IMR-90 (cell line): ENCODE measurements around the gene TGFBR2. TPM values are rescaled to one million over a fixed set of nuclear protein-coding genes. Genes with fewer than 3 reads are reported as not detected.

Experiments
- ATAC-seq: fragments of 200-7000 bp; cut with Tn5 transposase; 2 replicates; pipeline ENCODE4 v1.9.1; 2020; ENCODE audit warnings: low read depth, mild to moderate bottlenecking, moderate library complexity
- Bru-seq: library from RNA; stranded (reverse); fragments of 400-500 nt; gene quantifications from one replicate; lab custom pipeline; 2021; lab: Mats Ljungman, UMichigan
- BruChase-seq, 2 experiments: library from RNA; stranded (reverse); fragments of 400-500 nt; gene quantifications; one replicate each; lab custom pipeline; 2021; lab: Mats Ljungman, UMichigan
- BruUV-seq: library from RNA; stranded (reverse); fragments of 400-500 nt; replicated peaks from 2 replicates; lab custom pipeline; 2021; lab: Mats Ljungman, UMichigan
- CTCF ChIA-PET: fragments of 300-600 bp; formaldehyde crosslinking; extraction: SDS; loops from one replicate; lab custom pipeline; 2021; ENCODE audit warnings: antibody characterized with exemption; lab: Yijun Ruan, JAX
- POLR2A ChIA-PET: fragments of 300-600 bp; sonication (Branson Sonifier 250); formaldehyde crosslinking; loops from one replicate; lab custom pipeline; 2022; ENCODE audit warnings: antibody characterized with exemption; ENCODE audit not compliant: unreplicated experiment; lab: Charles Lee
- DNase-seq: peaks from one replicate; pipeline ENCODE4 v3.0.0; 2013
- H2AFZ ChIP-seq: replicated peaks from 2 replicates; pipeline ENCODE3; 2013; ENCODE audit warnings: low read length, mild to moderate bottlenecking; ENCODE audit not compliant: poor library complexity
- H2AK5ac ChIP-seq: 2 replicates; pipeline ENCODE4 v1.6.1; 2013; ENCODE audit warnings: low read depth, low read length, inconsistent platforms
- H2AK9ac ChIP-seq: replicated peaks from 2 replicates; pipeline ENCODE3; 2013; ENCODE audit warnings: mild to moderate bottlenecking, low read depth, low read length, moderate library complexity; ENCODE audit not compliant: poor library complexity
- H2BK120ac ChIP-seq: 2 replicates; pipeline ENCODE4 v1.6.1; 2013; ENCODE audit warnings: low read depth, low read length, inconsistent platforms
- H2BK15ac ChIP-seq: 3 replicates; pipeline ENCODE4 v1.6.1; 2013; ENCODE audit warnings: low read depth, low read length, inconsistent platforms
- H2BK20ac ChIP-seq: 2 replicates; pipeline ENCODE4 v1.6.1; 2013; ENCODE audit warnings: low read depth, mild to moderate bottlenecking, inconsistent platforms, low read length, moderate library complexity
- H2BK5ac ChIP-seq: 2 replicates; pipeline ENCODE4 v1.6.1; 2013; ENCODE audit warnings: mild to moderate bottlenecking, low read depth, low read length, inconsistent platforms; ENCODE audit not compliant: poor library complexity, severe bottlenecking
- H3K14ac ChIP-seq: replicated peaks from 2 replicates; pipeline ENCODE4 v1.6.1; 2013; ENCODE audit warnings: low read depth, low read length, inconsistent platforms
- H3K18ac ChIP-seq: 2 replicates; pipeline ENCODE4 v1.6.1; 2013; ENCODE audit warnings: low read depth, low read length, control low read depth
- H3K23ac ChIP-seq: 2 replicates; pipeline ENCODE4 v1.6.1; 2013; ENCODE audit warnings: low read depth, low read length, inconsistent platforms
- H3K27ac ChIP-seq: 2 replicates; pipeline ENCODE4 v1.5.1; 2013; ENCODE audit warnings: mild to moderate bottlenecking, control low read depth, low read length; ENCODE audit not compliant: insufficient read depth
- H3K27me3 ChIP-seq: 2 replicates; pipeline ENCODE4 v1.6.1; 2013; ENCODE audit warnings: low read length; ENCODE audit not compliant: control insufficient read depth, insufficient read depth
- H3K36me3 ChIP-seq: 2 replicates; pipeline ENCODE4 v1.6.1; 2013; ENCODE audit warnings: low read length, mixed read lengths; ENCODE audit not compliant: control insufficient read depth, insufficient read depth
- H3K4ac ChIP-seq: 2 replicates; pipeline ENCODE4 v1.6.1; 2013; ENCODE audit warnings: low read depth, low read length, inconsistent platforms
- H3K4me1 ChIP-seq: 2 replicates; pipeline ENCODE4 v1.6.1; 2013; ENCODE audit warnings: low read length, mixed read lengths; ENCODE audit not compliant: control insufficient read depth, insufficient read depth
- H3K4me2 ChIP-seq: 2 replicates; pipeline ENCODE4 v1.6.1; 2013; ENCODE audit warnings: low read depth, mild to moderate bottlenecking, control low read depth, low read length, moderate library complexity
- H3K4me3 ChIP-seq: 2 replicates; pipeline ENCODE4 v1.5.1; 2013; ENCODE audit warnings: low read depth, mild to moderate bottlenecking, control low read depth, low read length, moderate library complexity; ENCODE audit not compliant: insufficient read depth
- H3K56ac ChIP-seq: 2 replicates; pipeline ENCODE4 v1.6.1; 2013; ENCODE audit warnings: low read length, inconsistent platforms; ENCODE audit not compliant: insufficient read depth; ENCODE audit errors: extremely low read depth
- H3K79me1 ChIP-seq, 2 experiments: 2 replicates each; pipeline ENCODE4 v1.6.1; 2013; ENCODE audit warnings: low read length in 2 of 2, inconsistent platforms in 1 of 2, low read depth in 1 of 2
- H3K9ac ChIP-seq: 2 replicates; pipeline ENCODE4 v1.6.1; 2013; ENCODE audit warnings: low read depth, low read length, control low read depth
- H3K9me1 ChIP-seq: 2 replicates; pipeline ENCODE4 v1.6.1; 2013; ENCODE audit warnings: low read length, inconsistent platforms; ENCODE audit not compliant: insufficient read depth
- H3K9me3 ChIP-seq: 2 replicates; pipeline ENCODE4 v1.6.1; 2013; ENCODE audit warnings: low read length; ENCODE audit not compliant: control insufficient read depth, insufficient read depth
- H4K20me1 ChIP-seq: 2 replicates; pipeline ENCODE4 v1.6.1; 2013; ENCODE audit warnings: low read length, inconsistent platforms; ENCODE audit not compliant: insufficient read depth
- H4K5ac ChIP-seq: 2 replicates; pipeline ENCODE4 v1.6.1; 2013; ENCODE audit warnings: mild to moderate bottlenecking, low read depth, low read length, control low read depth
- H4K8ac ChIP-seq, 2 experiments: 2 replicates each; pipeline ENCODE4 v1.6.1; 2013; ENCODE audit warnings: low read depth in 2 of 2, low read length in 2 of 2, control low read depth in 1 of 2, inconsistent platforms in 1 of 2
- H4K91ac ChIP-seq: 2 replicates; pipeline ENCODE4 v1.6.1; 2013; ENCODE audit warnings: low read depth, low read length, inconsistent platforms; ENCODE audit not compliant: insufficient read depth
- BHLHE40 ChIP-seq: fragments of 150-350 bp; IDR thresholded peaks from 2 replicates; pipeline ENCODE4 v1.6.1; 2016; ENCODE audit warnings: mild to moderate bottlenecking, low read depth, low read length
- CEBPB ChIP-seq: IDR thresholded peaks from 2 replicates; pipeline ENCODE4 v1.6.1; 2012; ENCODE audit warnings: low read depth, low read length, improper control_type of control experiment
- CHD1 ChIP-seq: IDR thresholded peaks from 2 replicates; pipeline ENCODE4 v1.6.1; 2012; ENCODE audit warnings: low read depth, low read length, improper control_type of control experiment
- CTCF ChIP-seq: conservative IDR thresholded peaks from 2 replicates; pipeline ENCODE4 v1.5.1; 2012; ENCODE audit warnings: mild to moderate bottlenecking, low read depth, low read length, improper control_type of control experiment
- FOS ChIP-seq: fragments of 150-350 bp; IDR thresholded peaks from 2 replicates; pipeline ENCODE4 v1.6.1; 2016; ENCODE audit warnings: low read depth, low read length
- MAZ ChIP-seq: IDR thresholded peaks from 2 replicates; pipeline ENCODE4 v1.6.1; 2012; ENCODE audit warnings: low read depth, mild to moderate bottlenecking, low read length, improper control_type of control experiment, moderate library complexity, borderline replicate concordance
- MXI1 ChIP-seq: IDR thresholded peaks from 2 replicates; pipeline ENCODE4 v1.6.1; 2012; ENCODE audit warnings: low read depth, mild to moderate bottlenecking, low read length, moderate library complexity, borderline replicate concordance
- POLR2A ChIP-seq: IDR thresholded peaks from 2 replicates; pipeline ENCODE4 v1.6.1; 2012; ENCODE audit warnings: mild to moderate bottlenecking, low read depth, low read length
- RAD21 ChIP-seq: IDR thresholded peaks from 2 replicates; pipeline ENCODE4 v1.6.1; 2012; ENCODE audit warnings: low read length, improper control_type of control experiment
- RCOR1 ChIP-seq: IDR thresholded peaks from 2 replicates; pipeline ENCODE4 v1.6.1; 2012; ENCODE audit warnings: mild to moderate bottlenecking, low read length, improper control_type of control experiment; ENCODE audit not compliant: insufficient replicate concordance
- SMC3 ChIP-seq: fragments of 150-350 bp; IDR thresholded peaks from 2 replicates; pipeline ENCODE4 v1.6.1; 2016; ENCODE audit warnings: low read depth, mild to moderate bottlenecking, antibody characterized with exemption, low read length, moderate library complexity
- WGBS, 2 experiments: methylation state at CpG; one replicate each; pipeline versions ENCODE4 v1.1.5 to v1.1.7; 2013; ENCODE audit warnings: missing lambda C conversion rate in 2 of 2; ENCODE audit not compliant: insufficient read length in 1 of 2; ENCODE audit errors: extremely low coverage in 2 of 2; 5-methylcytosine and 5-hydroxymethylcytosine counted together
- dilution Hi-C: fragments of 300-500 bp; cut with HindIII; formaldehyde crosslinking; loops from one replicate; pipeline ENCODE4 v1.14.3; 2018; ENCODE audit warnings: low sequenced_read_pairs; ENCODE audit not compliant: unreplicated experiment
- in situ Hi-C: fragments of 300-500 bp; cut with MboI; formaldehyde crosslinking; loops from 3 replicates; pipeline ENCODE4 v1.14.3; 2019; ENCODE audit warnings: low sequenced_read_pairs, inconsistent platforms, mixed read lengths
- intact Hi-C: fragments of 100-400 bp; cut with micrococcal nuclease; formaldehyde crosslinking; loops from 2 replicates; pipeline ENCODE4 v1.10.0; 2022
- long read RNA-seq: library from polyadenylated mRNA; unstranded; transcript quantifications from one replicate; pipeline ENCODE4 v2.0.0, GENCODE V29; 2021; ENCODE audit not compliant: unreplicated experiment
- polyA plus RNA-seq, 3 experiments: library from polyadenylated mRNA; depleted of rRNA; stranded (reverse); fragments of >200 nt; gene quantifications; 2 replicates each; pipeline ENCODE4 v1.2.3, GENCODE V29; 2012; ENCODE audit warnings: low replicate concordance in 1 of 3
- total RNA-seq: library from RNA; depleted of rRNA; stranded (reverse); fragments of >200 nt; gene quantifications from 2 replicates; pipeline ENCODE4 v1.2.3, GENCODE V29; 2012; rRNA removed
- TF ChIP-seq, protein P1 (sequence below): fragments of 150-350 bp; IDR thresholded peaks from 2 replicates; pipeline ENCODE4 v1.6.1; 2017; ENCODE audit warnings: mild to moderate bottlenecking, antibody characterized with exemption, low read length, low read depth

The TGFBR2 gene
- total RNA-seq (87.5 and 89.7 TPM in 2 replicates), polyA plus RNA-seq (2012; rRNA removed) (58.1 and 63.7 TPM in 2 replicates), Bru-seq, nascent RNA (percentile 95 among the genes with signal in this experiment), BruChase-seq, experiment 1, labeled RNA remaining after a 6-hour chase (percentile 88 among the genes with signal in this experiment), BruChase-seq, experiment 2, labeled RNA remaining after a 2-hour chase (percentile 83 among the genes with signal in this experiment)
- 34.9 and 52.0 TPM in 2 replicates for polyA plus RNA-seq (2012; cell fraction: cytosol; rRNA removed)
- 17.3 and 35.9 TPM in 2 replicates for polyA plus RNA-seq (2012; cell fraction: nucleus; rRNA removed; ENCODE audit: low replicate concordance)
- long read RNA-seq, full-length matches to known transcripts, result 15 of 89 reads
- long read RNA-seq, partial matches to known transcripts, result 72 of 89 reads
- long read RNA-seq, other reads (novel, unspliced or antisense), result 2 of 89 reads

GRCh38 chr3:30606301-30607031, at the start of gene TGFBR2:
TSS of gene TGFBR2 (plus strand) at chr3:30606601. CDS start at chr3:30606884, 283 bp downstream.
- no peaks in the 10 kb centered on the region for H3K9me3 ChIP-seq
- peak within 1 kb of the TSS; percentile 97 for H3K23ac ChIP-seq
- H3K36me3 ChIP-seq, result no peaks in the 10 kb centered on the region
- H2BK20ac ChIP-seq, result peak within 1 kb of the TSS; percentile 29
- H2AK5ac ChIP-seq, result peak within 1 kb of the TSS; percentile 90
- H3K79me1 ChIP-seq, result peaks cover 3 to 31% of the 10 kb centered on the region in 2 experiments; a peak in 3 of 4 replicates
- H3K56ac ChIP-seq, result peak within 1 kb of the TSS; percentile 79
- ChIA-PET POLR2A (interaction anchor here (0.6 to 0.8 kb wide), 3 partner anchors 82 to 408 kb away, joined by 3 to 4 read pairs (median 3); no protein-coding TSS in a partner anchor), CTCF (interaction anchor here (0.7 to 1.1 kb wide), 4 partner anchors 64 to 104 kb away, joined by 3 to 7 read pairs (median 3); no protein-coding TSS in a partner anchor)
- H4K8ac ChIP-seq, result peak within 1 kb of the TSS; percentile 79 to 84
- peak within 1 kb of the TSS; percentile 89 for H3K4ac ChIP-seq
- DNase-seq (peak; percentile 99), ATAC-seq (peak; percentile 95)
- H3K4me3 ChIP-seq, result peak within 1 kb of the TSS; percentile 84
- H4K20me1 ChIP-seq, result peaks cover 9% of the 10 kb centered on the region; the same call in 1 of the 2 replicates
- peak within 1 kb of the TSS; percentile 84; the same call in 2 of the 3 replicates for H2BK15ac ChIP-seq
- H3K9ac ChIP-seq, result peak within 1 kb of the TSS; percentile 93
- peak within 1 kb of the TSS; percentile 96 for H2AFZ ChIP-seq
- H3K18ac ChIP-seq, result peak within 1 kb of the TSS; percentile 85
- in situ Hi-C loops, result no loop called here
- H3K27ac ChIP-seq, result peak within 1 kb of the TSS; percentile 96
- no TSS peak for BruUV-seq
- H2BK120ac ChIP-seq, result peak within 1 kb of the TSS; percentile 95
- peak within 1 kb of the TSS; percentile 89 for H3K14ac ChIP-seq
- WGBS, 2 experiments, result 1% methylated on average over 23 of the region's 71 CpGs; no CpG with 5 or more reads in 1 of the 2 experiments
- H3K4me1 ChIP-seq, result peaks cover 6% of the 10 kb centered on the region
- peak within 1 kb of the TSS; percentile 96 for H2AK9ac ChIP-seq
- peak within 1 kb of the TSS; percentile 53 for H4K5ac ChIP-seq
- peak within 1 kb of the TSS; percentile 90 for H4K91ac ChIP-seq
- dilution Hi-C loops, result no loop called here
- peak within 1 kb of the TSS; percentile 87 for H2BK5ac ChIP-seq
- peak within 1 kb of the TSS; percentile 92 for H3K4me2 ChIP-seq
- peaks cover 5% of the 10 kb centered on the region for H3K9me1 ChIP-seq
- intact Hi-C loops, result loop anchor here (1.0 to 5.0 kb wide), 10 partner anchors 52 to 564 kb away; no protein-coding TSS in a partner anchor
- H3K27me3 ChIP-seq, result no peaks in the 10 kb centered on the region
- peak; percentile 97 for TF ChIP-seq MAZ
- TF ChIP-seq RAD21, result peak; percentile 50
- peak; percentile 79 for TF ChIP-seq FOS
- TF ChIP-seq MXI1, result peak; percentile 73
- TF ChIP-seq CHD1, result no peak
- peak; percentile 39 for TF ChIP-seq CTCF
- TF ChIP-seq BHLHE40, result peak; percentile 94
- TF ChIP-seq CEBPB, result 0 out of 2 replicates have a peak, but pooled peaks have one; percentile 0
- TF ChIP-seq, protein P1, sequence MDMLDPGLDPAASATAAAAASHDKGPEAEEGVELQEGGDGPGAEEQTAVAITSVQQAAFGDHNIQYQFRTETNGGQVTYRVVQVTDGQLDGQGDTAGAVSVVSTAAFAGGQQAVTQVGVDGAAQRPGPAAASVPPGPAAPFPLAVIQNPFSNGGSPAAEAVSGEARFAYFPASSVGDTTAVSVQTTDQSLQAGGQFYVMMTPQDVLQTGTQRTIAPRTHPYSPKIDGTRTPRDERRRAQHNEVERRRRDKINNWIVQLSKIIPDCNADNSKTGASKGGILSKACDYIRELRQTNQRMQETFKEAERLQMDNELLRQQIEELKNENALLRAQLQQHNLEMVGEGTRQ, result no peak
- peak; percentile 40 for TF ChIP-seq SMC3
- peak; percentile 79 for TF ChIP-seq RCOR1
- peak; percentile 41; the same call in 1 of the 2 replicates for TF ChIP-seq POLR2A
